HG03558 (cell line): ENCODE measurements around the gene SCAF1.

ENCODE experiments used
- ATAC-seq: cut with Tn5 transposase; IDR thresholded peaks from one replicate; pipeline ENCODE4 v1.9.1; 2021; ENCODE audit warnings: moderate number of reproducible peaks; ENCODE audit not compliant: unreplicated experiment; ENCODE audit errors: extremely low read depth

Gene SCAF1, protein sequence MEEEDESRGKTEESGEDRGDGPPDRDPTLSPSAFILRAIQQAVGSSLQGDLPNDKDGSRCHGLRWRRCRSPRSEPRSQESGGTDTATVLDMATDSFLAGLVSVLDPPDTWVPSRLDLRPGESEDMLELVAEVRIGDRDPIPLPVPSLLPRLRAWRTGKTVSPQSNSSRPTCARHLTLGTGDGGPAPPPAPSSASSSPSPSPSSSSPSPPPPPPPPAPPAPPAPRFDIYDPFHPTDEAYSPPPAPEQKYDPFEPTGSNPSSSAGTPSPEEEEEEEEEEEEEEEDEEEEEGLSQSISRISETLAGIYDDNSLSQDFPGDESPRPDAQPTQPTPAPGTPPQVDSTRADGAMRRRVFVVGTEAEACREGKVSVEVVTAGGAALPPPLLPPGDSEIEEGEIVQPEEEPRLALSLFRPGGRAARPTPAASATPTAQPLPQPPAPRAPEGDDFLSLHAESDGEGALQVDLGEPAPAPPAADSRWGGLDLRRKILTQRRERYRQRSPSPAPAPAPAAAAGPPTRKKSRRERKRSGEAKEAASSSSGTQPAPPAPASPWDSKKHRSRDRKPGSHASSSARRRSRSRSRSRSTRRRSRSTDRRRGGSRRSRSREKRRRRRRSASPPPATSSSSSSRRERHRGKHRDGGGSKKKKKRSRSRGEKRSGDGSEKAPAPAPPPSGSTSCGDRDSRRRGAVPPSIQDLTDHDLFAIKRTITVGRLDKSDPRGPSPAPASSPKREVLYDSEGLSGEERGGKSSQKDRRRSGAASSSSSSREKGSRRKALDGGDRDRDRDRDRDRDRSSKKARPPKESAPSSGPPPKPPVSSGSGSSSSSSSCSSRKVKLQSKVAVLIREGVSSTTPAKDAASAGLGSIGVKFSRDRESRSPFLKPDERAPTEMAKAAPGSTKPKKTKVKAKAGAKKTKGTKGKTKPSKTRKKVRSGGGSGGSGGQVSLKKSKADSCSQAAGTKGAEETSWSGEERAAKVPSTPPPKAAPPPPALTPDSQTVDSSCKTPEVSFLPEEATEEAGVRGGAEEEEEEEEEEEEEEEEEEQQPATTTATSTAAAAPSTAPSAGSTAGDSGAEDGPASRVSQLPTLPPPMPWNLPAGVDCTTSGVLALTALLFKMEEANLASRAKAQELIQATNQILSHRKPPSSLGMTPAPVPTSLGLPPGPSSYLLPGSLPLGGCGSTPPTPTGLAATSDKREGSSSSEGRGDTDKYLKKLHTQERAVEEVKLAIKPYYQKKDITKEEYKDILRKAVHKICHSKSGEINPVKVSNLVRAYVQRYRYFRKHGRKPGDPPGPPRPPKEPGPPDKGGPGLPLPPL

DNA sequence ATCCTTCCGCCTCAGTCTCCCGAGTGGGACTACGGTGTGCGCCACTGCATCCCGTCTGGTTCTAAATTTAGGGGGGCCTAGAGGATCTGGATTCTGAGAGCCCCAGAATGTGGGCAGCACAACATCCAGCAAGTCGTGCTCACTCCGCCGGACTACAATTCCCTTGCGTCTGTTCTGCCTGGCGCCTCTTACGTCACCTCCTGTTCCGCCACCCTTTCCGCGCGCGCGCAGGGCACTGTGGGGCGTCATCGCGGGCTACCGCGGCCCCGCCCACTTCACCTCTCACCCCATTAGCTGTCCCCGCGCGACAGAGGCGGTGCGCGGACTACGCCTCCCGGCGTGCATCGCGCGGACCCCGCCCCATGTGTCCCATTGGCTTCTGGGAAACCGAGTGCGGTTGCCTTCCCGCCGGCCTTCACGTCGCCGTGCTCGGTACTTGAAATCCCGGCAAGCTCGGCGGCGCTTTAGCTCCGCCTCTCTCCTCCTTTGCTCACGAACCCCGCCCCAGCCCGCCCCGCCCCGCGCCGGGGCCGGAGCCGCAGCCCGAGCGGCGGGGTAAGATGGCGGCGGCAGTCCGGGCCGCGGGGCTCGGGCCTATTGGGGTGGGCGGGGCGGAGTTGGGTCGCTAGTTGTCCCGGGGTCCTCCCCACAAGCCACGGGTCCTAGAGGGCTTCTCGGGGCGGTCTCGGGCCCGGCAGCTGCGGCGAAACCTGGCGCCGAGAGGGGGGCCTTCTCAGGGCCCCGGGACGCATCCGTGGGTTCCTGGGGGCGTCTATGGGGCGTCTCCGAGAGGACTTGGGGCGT lies at the start of gene SCAF1:
TSS of gene SCAF1 (plus strand) at position 522 of the 804 bp plus-strand sequence. CDS start 2,818 bp downstream, outside the sequence.
- peak; percentile 30 for ATAC-seq

DNA sequence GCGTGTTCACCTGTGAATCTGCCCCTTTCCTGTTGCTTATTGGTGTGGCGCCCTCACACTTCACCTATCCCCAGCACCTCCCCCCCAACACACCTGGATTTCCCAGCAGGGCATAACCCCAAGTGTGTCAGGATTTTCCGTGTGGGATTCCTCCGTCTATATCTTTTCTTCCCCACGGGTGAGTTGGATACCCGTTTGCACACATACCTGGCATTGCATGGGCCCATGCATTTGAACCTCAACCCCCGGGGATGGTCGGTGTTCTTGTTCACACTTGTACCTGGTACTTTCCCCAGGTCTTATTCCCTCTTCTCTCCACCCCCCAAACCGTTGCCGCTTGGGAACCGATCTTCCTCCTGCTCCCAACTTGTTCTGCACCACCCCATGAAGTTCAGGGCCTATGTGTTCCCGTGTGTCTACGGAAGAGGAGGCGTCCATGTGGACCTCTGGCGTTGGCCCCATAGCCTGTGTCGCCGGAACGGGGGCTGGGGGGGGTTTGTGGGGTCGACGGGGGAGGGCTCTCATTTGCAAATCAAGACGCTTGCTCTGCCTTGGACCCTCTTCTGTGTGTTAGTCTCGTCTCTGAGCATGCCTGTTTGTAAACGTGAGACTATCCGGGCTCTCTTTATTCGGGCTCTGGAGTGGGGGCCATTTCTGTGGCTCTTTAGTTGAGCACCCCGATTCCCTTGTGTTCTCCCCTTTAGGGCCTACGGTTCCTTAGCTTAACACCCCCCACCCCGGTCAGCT lies 49.4 kb upstream of the SCAF1 start:
- no peak for ATAC-seq

GRCh38 chr19:49593233-49594113 lies 48.5 kb upstream of the SCAF1 start:
- no peak for ATAC-seq

DNA sequence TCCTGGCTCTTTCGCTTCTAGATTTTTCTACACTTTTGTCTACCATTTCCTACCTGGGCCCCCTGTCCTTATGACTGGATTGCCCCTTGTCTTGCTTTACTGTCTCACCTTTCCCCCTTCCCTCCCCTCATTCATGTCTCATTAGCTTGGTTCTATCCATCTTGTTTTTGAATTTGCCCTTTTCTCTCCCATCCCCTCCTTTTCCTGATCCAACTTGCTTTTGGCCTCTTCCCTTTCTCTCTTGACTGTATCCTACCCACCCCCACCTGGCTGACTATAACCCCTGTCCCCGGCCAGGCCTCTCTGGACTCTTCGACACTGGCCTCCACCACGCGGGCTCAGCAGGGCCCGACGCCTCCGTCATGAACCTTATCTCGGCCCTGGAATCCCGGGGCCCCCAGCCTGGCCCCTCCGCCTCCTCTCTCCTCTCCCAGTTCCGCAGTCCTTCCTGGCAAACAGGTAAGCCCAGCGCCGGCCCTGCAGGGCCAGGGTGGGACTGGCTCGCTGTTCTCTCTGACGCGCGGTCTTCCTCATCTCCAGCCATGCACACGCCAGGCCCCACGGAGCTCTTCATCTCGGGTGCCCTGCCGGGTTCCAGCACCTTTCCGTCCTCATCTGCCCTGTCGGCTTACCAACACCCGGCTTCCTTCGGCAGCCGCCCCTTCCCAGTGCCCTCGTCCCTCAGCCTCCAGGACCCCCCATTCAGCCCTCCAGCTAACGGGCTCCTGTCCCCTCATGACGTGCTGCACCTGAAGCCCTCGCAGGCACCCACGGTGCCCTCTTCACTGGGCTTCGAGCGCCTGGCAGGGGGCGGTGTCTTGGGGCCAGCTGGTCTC lies 47.6 kb upstream of the SCAF1 start:
- no peak for ATAC-seq

- ATAC-seq: no peak
These were observed 46.8 kb upstream of the SCAF1 start for GRCh38 chr19:49594993-49595818.

GRCh38 chr19:49595819-49596404 lies 46.1 kb upstream of the SCAF1 start:
- no peak for ATAC-seq

GRCh38 chr19:49596407-49596806 lies 45.6 kb upstream of the SCAF1 start:
- ATAC-seq: no peak

DNA sequence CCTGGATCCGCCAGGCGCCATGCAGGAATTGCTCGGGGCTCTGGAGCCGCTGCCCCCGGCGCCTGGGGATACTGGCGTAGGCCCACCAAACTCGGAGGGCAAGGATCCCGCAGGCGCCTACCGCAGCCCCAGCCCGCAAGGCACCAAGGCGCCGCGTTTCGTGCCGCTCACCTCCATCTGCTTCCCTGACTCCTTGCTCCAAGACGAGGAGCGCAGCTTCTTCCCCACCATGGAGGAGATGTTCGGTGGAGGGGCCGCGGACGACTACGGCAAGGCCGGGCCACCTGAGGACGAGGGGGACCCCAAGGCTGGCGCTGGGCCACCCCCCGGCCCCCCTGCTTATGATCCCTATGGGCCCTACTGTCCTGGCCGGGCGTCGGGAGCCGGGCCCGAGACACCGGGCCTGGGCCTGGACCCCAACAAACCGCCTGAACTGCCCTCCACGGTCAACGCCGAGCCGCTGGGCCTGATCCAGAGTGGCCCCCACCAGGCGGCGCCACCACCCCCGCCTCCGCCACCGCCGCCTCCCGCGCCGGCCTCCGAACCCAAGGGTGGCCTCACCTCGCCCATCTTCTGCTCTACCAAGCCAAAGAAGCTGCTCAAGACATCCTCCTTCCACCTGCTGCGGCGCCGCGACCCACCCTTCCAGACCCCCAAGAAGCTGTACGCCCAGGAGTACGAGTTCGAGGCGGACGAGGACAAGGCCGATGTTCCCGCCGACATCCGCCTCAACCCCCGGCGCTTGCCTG lies 44.9 kb upstream of the SCAF1 start:
- ATAC-seq: no peak

- no peak for ATAC-seq
These were observed 44.4 kb upstream of the SCAF1 start for GRCh38 chr19:49597703-49597974.

DNA sequence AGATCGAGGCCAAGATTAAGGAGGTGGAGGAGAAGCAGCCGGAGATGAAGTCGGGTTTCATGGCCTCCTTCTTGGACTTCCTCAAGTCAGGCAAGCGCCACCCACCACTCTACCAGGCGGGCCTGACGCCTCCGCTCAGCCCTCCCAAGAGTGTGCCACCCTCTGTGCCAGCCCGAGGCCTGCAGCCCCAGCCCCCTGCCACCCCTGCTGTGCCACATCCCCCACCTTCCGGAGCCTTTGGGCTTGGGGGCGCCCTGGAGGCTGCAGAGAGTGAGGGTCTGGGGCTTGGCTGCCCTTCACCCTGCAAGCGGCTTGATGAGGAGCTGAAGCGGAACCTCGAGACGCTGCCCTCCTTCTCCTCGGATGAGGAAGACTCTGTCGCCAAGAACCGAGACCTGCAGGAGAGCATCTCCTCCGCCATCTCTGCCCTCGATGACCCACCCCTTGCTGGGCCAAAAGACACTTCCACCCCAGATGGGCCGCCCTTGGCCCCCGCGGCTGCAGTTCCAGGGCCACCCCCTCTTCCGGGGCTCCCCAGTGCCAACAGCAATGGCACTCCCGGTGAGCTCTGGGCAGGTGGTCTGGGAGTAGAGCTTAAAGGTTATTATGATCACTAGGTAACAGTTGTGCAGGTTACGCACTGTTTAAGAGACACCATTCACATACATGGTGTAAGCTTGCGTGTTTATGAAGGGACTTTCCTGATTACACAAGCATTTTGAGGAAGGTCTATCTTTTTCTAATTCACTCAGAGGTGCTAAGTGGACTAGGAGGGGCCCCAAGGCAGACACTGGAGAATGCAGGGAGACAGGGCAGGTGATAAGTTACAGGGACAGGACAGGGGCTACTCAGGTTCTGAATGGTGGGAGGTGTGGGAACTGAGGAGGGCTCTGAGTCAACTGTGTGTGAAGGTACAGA lies 42.4 kb upstream of the SCAF1 start:
- ATAC-seq: no peak

DNA sequence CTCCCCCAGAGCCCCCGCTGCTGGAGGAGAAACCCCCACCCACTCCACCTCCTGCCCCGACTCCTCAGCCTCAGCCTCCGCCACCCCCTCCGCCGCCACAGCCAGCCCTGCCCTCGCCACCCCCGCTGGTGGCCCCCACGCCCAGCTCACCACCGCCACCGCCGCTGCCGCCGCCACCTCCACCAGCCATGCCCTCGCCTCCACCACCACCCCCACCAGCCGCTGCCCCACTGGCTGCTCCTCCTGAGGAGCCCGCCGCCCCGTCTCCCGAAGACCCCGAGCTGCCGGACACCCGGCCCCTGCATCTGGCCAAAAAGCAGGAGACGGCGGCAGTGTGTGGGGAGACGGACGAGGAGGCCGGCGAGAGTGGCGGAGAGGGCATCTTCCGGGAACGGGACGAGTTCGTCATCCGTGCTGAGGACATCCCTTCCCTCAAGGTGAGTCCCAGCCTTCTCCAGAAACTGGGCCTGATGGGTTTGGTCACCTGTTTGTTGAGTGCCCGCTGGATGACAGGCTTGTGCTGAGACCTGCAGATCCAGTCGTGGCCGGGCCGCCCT lies 40.4 kb upstream of the SCAF1 start:
- ATAC-seq: no peak

DNA sequence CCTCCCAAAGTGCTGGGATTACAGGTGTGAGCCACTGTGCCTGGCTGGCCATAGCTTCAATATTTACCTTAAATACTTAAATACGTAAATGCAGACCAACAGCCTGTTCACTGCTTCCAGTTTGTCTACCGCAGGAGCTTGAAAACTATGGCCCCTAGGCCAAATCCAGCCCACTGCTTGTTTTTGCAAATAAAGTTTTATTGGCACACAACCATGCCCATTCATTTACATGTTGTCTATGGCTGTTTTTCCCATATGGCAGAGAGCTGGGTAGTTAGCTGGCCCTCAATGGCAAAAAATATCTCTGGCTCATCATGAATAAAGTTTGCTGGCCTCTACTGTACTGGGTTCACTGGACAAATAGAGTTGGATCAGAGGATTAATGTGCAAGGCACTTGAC lies 39.2 kb upstream of the SCAF1 start:
- no peak for ATAC-seq

- ATAC-seq: no peak
These were observed 36.4 kb upstream of the SCAF1 start for GRCh38 chr19:49605605-49606004.

- ATAC-seq: no peak
These were observed 32.4 kb upstream of the SCAF1 start for GRCh38 chr19:49609499-49610092.
